SK-MEL-5 (cell line): ENCODE results near the gene SRRM2. TPM values are rescaled to one million over a fixed set of nuclear protein-coding genes. Genes with fewer than 3 reads are reported as not detected.

Experiments used
- DNase-seq: peaks from one replicate; pipeline ENCODE4 v3.0.0-alpha.2; 2016; ENCODE audit warnings: low read depth, low spot score
- in situ Hi-C: cut with HindIII; loops from 2 replicates; pipeline ENCODE4 v1.10.0; 2016; ENCODE audit warnings: low sequenced_read_pairs, high pct_unique_total_duplicates, low pct_unique_long_range_greater_than_20kb
- polyA plus RNA-seq, 2 experiments: library from polyadenylated mRNA; depleted of rRNA; stranded (reverse); fragments of >200 nt; gene quantifications; 2 replicates each; pipeline ENCODE4 v1.2.3, GENCODE V29; 2015
- total RNA-seq: library from RNA; depleted of rRNA; stranded (reverse); fragments of >200 nt; shearing (Covaris generic); gene quantifications from 2 replicates; pipeline ENCODE4 v1.2.3, GENCODE V29; 2014; rRNA removed

The SRRM2 gene
- total RNA-seq, result 21.4 and 34.0 TPM in 2 replicates
- 174 and 286 TPM in 2 replicates for polyA plus RNA-seq (2015; cell fraction: cytosol; rRNA removed)
- polyA plus RNA-seq (2015; cell fraction: nucleus; rRNA removed), result 1,902 and 2,063 TPM in 2 replicates

- peak; percentile 92 for DNase-seq
- in situ Hi-C loops, result no loop called here
Measured at GRCh38 chr16:2752035-2752849, at the start of gene SRRM2. TSS of gene SRRM2 (plus strand) at chr16:2752638. CDS start at chr16:2756365, 3,727 bp downstream.

- in situ Hi-C loops, result no loop called here
- DNase-seq, result no peak
Measured at GRCh38 chr16:2702871-2703745, 49.3 kb upstream of the SRRM2 start.

- in situ Hi-C loops, result no loop called here
Measured at GRCh38 chr16:2704166-2704982, 48.1 kb upstream of the SRRM2 start.

GRCh38 chr16:2704983-2705275, 47.5 kb upstream of the SRRM2 start:
- in situ Hi-C loops, result no loop called here

More at GRCh38 chr16:2704166-2704982, 48.1 kb upstream of the SRRM2 start:
- no peak for DNase-seq

GRCh38 chr16:2705351-2705750, 47.1 kb upstream of the SRRM2 start:
- no peak for DNase-seq
- in situ Hi-C loops, result no loop called here

More at GRCh38 chr16:2704983-2705275, 47.5 kb upstream of the SRRM2 start:
- no peak for DNase-seq

GRCh38 chr16:2706085-2706484, 46.4 kb upstream of the SRRM2 start:
- DNase-seq, result no peak
- in situ Hi-C loops, result no loop called here

GRCh38 chr16:2706611-2707311, 45.7 kb upstream of the SRRM2 start:
- DNase-seq, result no peak
- in situ Hi-C loops, result no loop called here

GRCh38 chr16:2707368-2708289, 44.8 kb upstream of the SRRM2 start:
- in situ Hi-C loops, result no loop called here
- no peak for DNase-seq

GRCh38 chr16:2708290-2708639, 44.2 kb upstream of the SRRM2 start:
- in situ Hi-C loops, result no loop called here
- no peak for DNase-seq

GRCh38 chr16:2708955-2709587, 43.4 kb upstream of the SRRM2 start:
- no peak for DNase-seq
- in situ Hi-C loops, result no loop called here

- in situ Hi-C loops, result no loop called here
- DNase-seq, result no peak
Measured at GRCh38 chr16:2709588-2709984, 42.9 kb upstream of the SRRM2 start.

GRCh38 chr16:2710021-2710710, 42.3 kb upstream of the SRRM2 start:
- DNase-seq, result no peak
- in situ Hi-C loops, result no loop called here

- no peak for DNase-seq
- in situ Hi-C loops, result no loop called here
Measured at GRCh38 chr16:2710711-2711231, 41.7 kb upstream of the SRRM2 start.

GRCh38 chr16:2711370-2712062, 40.9 kb upstream of the SRRM2 start:
- DNase-seq, result no peak
- in situ Hi-C loops, result no loop called here

- DNase-seq, result no peak
- in situ Hi-C loops, result no loop called here
Measured at GRCh38 chr16:2712063-2712441, 40.4 kb upstream of the SRRM2 start.
